ENCODE results near the gene CD300LB. TPM values are rescaled to one million over a fixed set of nuclear protein-coding genes. Genes with fewer than 3 reads are reported as not detected.

CD300LB gene
- total RNA-seq, 2 donors from 2014 or later: 0.17 to 0.39 TPM

Other genes starting within 250 kb of the CD300LB start
- gene KIF19, start 205.2 kb downstream of the CD300LB start, total RNA-seq: under 1 TPM in 1 of 2 donors, not detected in 1; 0.29 TPM
- not detected for gene BTBD17, start 169.6 kb downstream of the CD300LB start, total RNA-seq
- gene GPR142, start 164.0 kb downstream of the CD300LB start, total RNA-seq: not detected
- under 1 TPM in 1 of 2 donors, not detected in 1; 0.25 TPM for gene GPRC5C, start 99.4 kb downstream of the CD300LB start, total RNA-seq
- gene CD300A, start 64.8 kb downstream of the CD300LB start, total RNA-seq: 10 to 100 TPM; 17.6 to 43.7 TPM
- gene CD300C, start 14.6 kb upstream of the CD300LB start, total RNA-seq: 1 to 10 TPM; 1.5 to 5.8 TPM
- gene CD300H, start 36.0 kb upstream of the CD300LB start, total RNA-seq: not detected
- gene CD300LD, start 60.8 kb upstream of the CD300LB start, total RNA-seq: not detected
- not detected for gene CD300E, start 92.3 kb upstream of the CD300LB start, total RNA-seq
- 1 to 10 TPM in 1 of 2 donors, not detected in 1; 2.2 TPM for gene CD300LF, start 181.4 kb upstream of the CD300LB start, total RNA-seq
- 1 to 10 TPM; 1.3 to 3.3 TPM for gene RAB37, start 205.8 kb upstream of the CD300LB start, total RNA-seq
- 100 to 1,000 TPM; 159 to 187 TPM for gene NHERF1, start 217.2 kb upstream of the CD300LB start, total RNA-seq
- 10 to 100 TPM; 42.9 to 60.7 TPM for gene NAT9, start 244.9 kb upstream of the CD300LB start, total RNA-seq